A549 (cell line): ENCODE data around the gene PLEKHA4.

Experiments
- CBX8 ChIP-seq: fragments of 200-600 bp; sonication (generic); IDR thresholded peaks from 2 replicates; pipeline ENCODE4 v1.6.1; 2016
- HDAC2 ChIP-seq: fragments of 200-600 bp; sonication (generic); IDR thresholded peaks from 2 replicates; pipeline ENCODE4 v1.6.1; 2016
- MAFK ChIP-seq: fragments of 450-650 bp; IDR thresholded peaks from 2 replicates; pipeline ENCODE4 v1.6.1; 2014; ENCODE audit not compliant: partially characterized antibody
- MAX ChIP-seq: IDR thresholded peaks from 2 replicates; pipeline ENCODE4 v1.6.1; 2012
- MYC ChIP-seq: IDR thresholded peaks from 2 replicates; pipeline ENCODE4 v1.6.1; 2012; ENCODE audit warnings: mild to moderate bottlenecking, inconsistent platforms, low read length, improper control_type of control experiment, borderline replicate concordance
- POLR2A ChIP-seq: IDR thresholded peaks from 2 replicates; pipeline ENCODE4 v1.6.1; 2012; ENCODE audit warnings: mild to moderate bottlenecking, low read length
- RNF2 ChIP-seq: fragments of 200-600 bp; sonication (generic); IDR thresholded peaks from 2 replicates; pipeline ENCODE4 v1.6.1; 2016; ENCODE audit warnings: low read depth, mild to moderate bottlenecking, antibody characterized with exemption, moderate library complexity, borderline replicate concordance
- SMC3 ChIP-seq: fragments of >200 bp; sonication (Bioruptor Twin); formaldehyde crosslinking; IDR thresholded peaks from 3 replicates; pipeline ENCODE4 v1.6.1; 2018; ENCODE audit warnings: inconsistent platforms
- ZSCAN20 ChIP-seq: fragments of 250-450 bp; sonication (Bioruptor Pico); IDR thresholded peaks from 2 replicates; pipeline ENCODE4 v1.8.0; 2022; ENCODE audit warnings: mild to moderate bottlenecking, moderate library complexity
- TF ChIP-seq, protein P1 (sequence below): fragments of >200 bp; sonication (Bioruptor Twin); formaldehyde crosslinking; IDR thresholded peaks from 3 replicates; pipeline ENCODE4 v1.5.1; 2016

DNA sequence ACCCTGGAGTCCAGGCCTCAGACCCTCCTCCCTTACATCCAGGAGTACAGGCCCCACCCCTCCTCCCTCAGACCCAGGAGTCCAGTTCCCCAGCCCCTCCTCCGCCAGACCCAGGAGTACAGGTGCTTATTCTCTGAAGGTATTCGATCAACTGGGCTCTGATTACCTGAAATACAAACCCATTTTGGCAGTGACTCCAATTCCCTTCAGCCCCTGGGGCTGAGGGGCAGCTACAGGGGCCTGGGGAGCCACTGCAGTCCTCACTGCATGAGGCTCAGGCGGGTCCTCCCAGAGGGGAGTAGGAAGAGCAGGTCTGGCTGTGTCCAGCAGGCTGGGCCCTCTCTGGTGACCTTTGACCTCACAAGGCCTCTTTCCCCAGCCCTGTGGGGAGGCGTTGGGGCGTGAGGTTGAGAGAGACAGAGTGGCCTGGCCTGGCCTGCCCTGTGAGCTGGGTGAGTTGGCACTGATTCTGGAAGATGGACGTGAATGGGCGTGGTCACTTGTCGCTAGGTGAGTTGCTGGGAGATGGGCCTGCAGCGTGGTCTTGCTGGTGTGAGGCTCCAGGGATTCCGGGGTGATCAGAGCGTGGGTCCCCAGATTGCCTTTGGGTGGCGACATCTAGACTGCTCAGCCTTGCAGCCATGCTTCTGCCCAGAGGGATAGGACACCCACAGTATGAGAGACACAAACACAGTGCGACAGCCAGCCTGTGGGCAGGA is 60.7 kb downstream of the PLEKHA4 start:
- TF ChIP-seq, protein P1, sequence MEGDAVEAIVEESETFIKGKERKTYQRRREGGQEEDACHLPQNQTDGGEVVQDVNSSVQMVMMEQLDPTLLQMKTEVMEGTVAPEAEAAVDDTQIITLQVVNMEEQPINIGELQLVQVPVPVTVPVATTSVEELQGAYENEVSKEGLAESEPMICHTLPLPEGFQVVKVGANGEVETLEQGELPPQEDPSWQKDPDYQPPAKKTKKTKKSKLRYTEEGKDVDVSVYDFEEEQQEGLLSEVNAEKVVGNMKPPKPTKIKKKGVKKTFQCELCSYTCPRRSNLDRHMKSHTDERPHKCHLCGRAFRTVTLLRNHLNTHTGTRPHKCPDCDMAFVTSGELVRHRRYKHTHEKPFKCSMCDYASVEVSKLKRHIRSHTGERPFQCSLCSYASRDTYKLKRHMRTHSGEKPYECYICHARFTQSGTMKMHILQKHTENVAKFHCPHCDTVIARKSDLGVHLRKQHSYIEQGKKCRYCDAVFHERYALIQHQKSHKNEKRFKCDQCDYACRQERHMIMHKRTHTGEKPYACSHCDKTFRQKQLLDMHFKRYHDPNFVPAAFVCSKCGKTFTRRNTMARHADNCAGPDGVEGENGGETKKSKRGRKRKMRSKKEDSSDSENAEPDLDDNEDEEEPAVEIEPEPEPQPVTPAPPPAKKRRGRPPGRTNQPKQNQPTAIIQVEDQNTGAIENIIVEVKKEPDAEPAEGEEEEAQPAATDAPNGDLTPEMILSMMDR, result peak; percentile 14; the same call in 1 of the 3 replicates
- TF ChIP-seq ZSCAN20 (CRISPR knock-in tag) (no peak), CBX8 (no peak), MAFK (no peak), MYC (no peak), HDAC2 (no peak), MAX (no peak), POLR2A (no peak), RNF2 (no peak), SMC3 (no peak)
